ENCODE data around the gene SLC1A1.

SLC1A1 gene

GRCh38 chr9:4620057-4620765, 129.9 kb downstream of the SLC1A1 start:
- DNase-seq = no peak

- no peak for DNase-seq
Observed at GRCh38 chr9:4620881-4621555, 130.8 kb downstream of the SLC1A1 start.

GRCh38 chr9:4622016-4622415, 131.7 kb downstream of the SLC1A1 start:
- DNase-seq = no peak

GRCh38 chr9:4630836-4631235, 140.6 kb downstream of the SLC1A1 start:
- no peak for DNase-seq
